SK-N-SH (cell line): Measurements from ENCODE around the gene ZBTB45. TPM values are rescaled to one million over a fixed set of nuclear protein-coding genes. Genes with fewer than 3 reads are reported as not detected.
A peak's percentile ranks its signal among the peaks of the same experiment; 100 is the strongest.

Source experiments
- CTCF ChIA-PET: fragments of 300-600, 350-600 bp; formaldehyde crosslinking; extraction: SDS; loops from one replicate; lab custom pipeline; 2021; lab: Yijun Ruan, JAX
- POLR2A ChIA-PET: fragments of 350-600 bp; sonication (Branson Sonifier 250); formaldehyde crosslinking; extraction: SDS; loops from one replicate; lab custom pipeline; 2020; ENCODE audit warnings: antibody characterized with exemption, inconsistent platforms; lab: Yijun Ruan, JAX
- DNase-seq: peaks from one replicate; pipeline ENCODE4 v3.0.0; 2012
- H2AFZ ChIP-seq: fragments of 200-600 bp; sonication (generic); 2 replicates; pipeline ENCODE4 v1.8.1; 2016; ENCODE audit warnings: antibody characterized with exemption, mild to moderate bottlenecking, low read depth
- H3F3A ChIP-seq: fragments of 200-600 bp; sonication (generic); replicated peaks from 2 replicates; pipeline ENCODE3; 2016; ENCODE audit warnings: antibody characterized with exemption, mild to moderate bottlenecking; ENCODE audit not compliant: insufficient read depth
- H3K27ac ChIP-seq, 2 experiments: fragments of 200-500 bp in 1 of 2; fragments of 200-600 bp in 1 of 2; sonication (Bioruptor generic) in 1 of 2; sonication (generic), shearing (Covaris generic) in 1 of 2; 2 replicates each; pipeline versions ENCODE4 v1.5.1 to v1.6.1; 2014 to 2016; ENCODE audit warnings: low read depth in 2 of 2, inconsistent platforms in 1 of 2, low read length in 1 of 2, mild to moderate bottlenecking in 1 of 2, mixed read lengths in 1 of 2
- H3K27me3 ChIP-seq: fragments of 200-600 bp; sonication (generic), shearing (Covaris generic); 2 replicates; pipeline ENCODE4 v1.6.1; 2016; ENCODE audit warnings: mixed run types; ENCODE audit not compliant: insufficient read depth
- H3K36me3 ChIP-seq, 2 experiments: fragments of 200-500 bp in 1 of 2; fragments of 200-600 bp in 1 of 2; sonication (Bioruptor generic) in 1 of 2; sonication (generic) in 1 of 2; replicated peaks in 1 of 2; 2 replicates each; pipeline versions ENCODE3 to v1.5.1; 2014 to 2016; ENCODE audit warnings: low read length in 1 of 2, mild to moderate bottlenecking in 1 of 2; ENCODE audit not compliant: insufficient read depth in 2 of 2, control insufficient read depth in 1 of 2
- H3K4me1 ChIP-seq, 2 experiments: fragments of 200-500 bp in 1 of 2; fragments of 200-600 bp in 1 of 2; sonication (Bioruptor generic) in 1 of 2; sonication (generic), shearing (Covaris generic) in 1 of 2; 2 replicates each; pipeline versions ENCODE4 v1.5.1 to v1.6.1; 2014 to 2016; ENCODE audit warnings: low read depth in 1 of 2, low read length in 1 of 2, mixed run types in 1 of 2; ENCODE audit not compliant: insufficient read depth in 2 of 2, control insufficient read depth in 1 of 2
- H3K4me2 ChIP-seq: fragments of 200-600 bp; sonication (generic), shearing (Covaris generic); 2 replicates; pipeline ENCODE4 v1.6.1; 2017; ENCODE audit warnings: mixed run types
- H3K4me3 ChIP-seq, 2 experiments: fragments of 200-500 bp in 1 of 2; fragments of 200-600 bp in 1 of 2; sonication (Bioruptor generic) in 1 of 2; sonication (generic), shearing (Covaris generic) in 1 of 2; 2 replicates each; pipeline versions ENCODE4 v1.5.1 to v1.8.1; 2014 to 2016; ENCODE audit warnings: low read depth in 2 of 2, inconsistent platforms in 1 of 2, low read length in 1 of 2, mild to moderate bottlenecking in 1 of 2, mixed read lengths in 1 of 2, moderate library complexity in 1 of 2
- H3K79me2 ChIP-seq: fragments of 200-600 bp; sonication (generic); 2 replicates; pipeline ENCODE4 v1.8.1; 2017; ENCODE audit warnings: mild to moderate bottlenecking; ENCODE audit not compliant: insufficient read depth
- H3K9ac ChIP-seq: fragments of 200-600 bp; sonication (generic); 2 replicates; pipeline ENCODE4 v1.6.1; 2017; ENCODE audit warnings: mixed run types
- H3K9me2 ChIP-seq: fragments of 200-600 bp; sonication (generic); 2 replicates; pipeline ENCODE4 v1.6.1; 2017; ENCODE audit warnings: mixed run types
- H3K9me3 ChIP-seq: fragments of 200-600 bp; sonication (generic); 2 replicates; pipeline ENCODE4 v1.6.1; 2017; ENCODE audit warnings: mixed run types, mild to moderate bottlenecking, moderate library complexity
- H4K20me1 ChIP-seq: fragments of 200-600 bp; sonication (generic); 2 replicates; pipeline ENCODE4 v1.6.1; 2017; ENCODE audit warnings: mild to moderate bottlenecking, mixed run types; ENCODE audit not compliant: insufficient read depth
- CHD2 ChIP-seq: fragments of 150-350 bp; IDR thresholded peaks from 2 replicates; pipeline ENCODE4 v1.6.1; 2018; ENCODE audit warnings: low read length; ENCODE audit not compliant: partially characterized antibody
- ELF1 ChIP-seq: IDR thresholded peaks from 2 replicates; pipeline ENCODE4 v1.4.0; 2012
- EZH2phosphoT487 ChIP-seq: fragments of 200-600 bp; sonication (generic); IDR thresholded peaks from 2 replicates; pipeline ENCODE4 v1.6.1; 2017; ENCODE audit warnings: low read depth, mixed run types, mild to moderate bottlenecking, antibody characterized with exemption, moderate library complexity, borderline replicate concordance
- FOXJ3 ChIP-seq: sonication (generic); formaldehyde crosslinking; IDR thresholded peaks from 2 replicates; pipeline ENCODE4 v1.5.1; 2020; ENCODE audit warnings: mild to moderate bottlenecking, missing genetic modification reagents
- FOXM1 ChIP-seq: IDR thresholded peaks from 2 replicates; pipeline ENCODE4 v1.4.0; 2012; ENCODE audit warnings: low read depth, mild to moderate bottlenecking
- GABPA ChIP-seq: IDR thresholded peaks from 2 replicates; pipeline ENCODE4 v1.4.0; 2012; ENCODE audit warnings: low read depth, mild to moderate bottlenecking
- MXI1 ChIP-seq: IDR thresholded peaks from 2 replicates; pipeline ENCODE4 v1.6.1; 2012; ENCODE audit warnings: mild to moderate bottlenecking, low read depth, low read length, improper control_type of control experiment
- NRF1 ChIP-seq: IDR thresholded peaks from 2 replicates; pipeline ENCODE4 v1.6.1; 2012; ENCODE audit warnings: low read depth, mild to moderate bottlenecking, low read length
- POLR2AphosphoS5 ChIP-seq: IDR thresholded peaks from 2 replicates; pipeline ENCODE4 v1.6.1; 2012; ENCODE audit warnings: low read depth, low read length
- TAF1 ChIP-seq: IDR thresholded peaks from 2 replicates; pipeline ENCODE4 v1.6.1; 2012; ENCODE audit warnings: low read depth, mild to moderate bottlenecking, low read length, moderate library complexity, borderline replicate concordance
- TEAD4 ChIP-seq: IDR thresholded peaks from 2 replicates; pipeline ENCODE4 v1.4.0; 2012; ENCODE audit warnings: mild to moderate bottlenecking, borderline replicate concordance; ENCODE audit not compliant: insufficient read depth
- WGBS: methylation state at CpG from one replicate; pipeline ENCODE4 v1.1.6; 2017; ENCODE audit warnings: low lambda C conversion rate; 5-methylcytosine and 5-hydroxymethylcytosine counted together
- polyA plus RNA-seq, 3 experiments: library from polyadenylated mRNA; depleted of rRNA; stranded (reverse); fragments of >200 nt; gene quantifications; 2 replicates each; pipeline ENCODE4 v1.2.3, GENCODE V29; 2012
- TF ChIP-seq, protein P1 (sequence below): IDR thresholded peaks from 2 replicates; pipeline ENCODE4 v1.4.0; 2012; ENCODE audit warnings: low read depth
- TF ChIP-seq, protein P2 (sequence below): IDR thresholded peaks from 2 replicates; pipeline ENCODE4 v1.6.1; 2012; ENCODE audit warnings: mild to moderate bottlenecking, low read depth, low read length, moderate library complexity
- TF ChIP-seq, protein P3 (sequence below): IDR thresholded peaks from 2 replicates; pipeline ENCODE4; 2012
- TF ChIP-seq, protein P4 (sequence below): IDR thresholded peaks from 2 replicates; pipeline ENCODE4 v1.4.0; 2012; ENCODE audit warnings: low read depth, borderline replicate concordance
- TF ChIP-seq, protein P5 (sequence below): fragments of 150-350 bp; IDR thresholded peaks from 2 replicates; pipeline ENCODE4 v1.6.1; 2017; ENCODE audit warnings: antibody characterized with exemption, low read length, low read depth, borderline replicate concordance

ZBTB45 gene
- polyA plus RNA-seq, 1 of the 3 experiments (the other 2 are of a cell fraction) = 11.3 TPM

DNA sequence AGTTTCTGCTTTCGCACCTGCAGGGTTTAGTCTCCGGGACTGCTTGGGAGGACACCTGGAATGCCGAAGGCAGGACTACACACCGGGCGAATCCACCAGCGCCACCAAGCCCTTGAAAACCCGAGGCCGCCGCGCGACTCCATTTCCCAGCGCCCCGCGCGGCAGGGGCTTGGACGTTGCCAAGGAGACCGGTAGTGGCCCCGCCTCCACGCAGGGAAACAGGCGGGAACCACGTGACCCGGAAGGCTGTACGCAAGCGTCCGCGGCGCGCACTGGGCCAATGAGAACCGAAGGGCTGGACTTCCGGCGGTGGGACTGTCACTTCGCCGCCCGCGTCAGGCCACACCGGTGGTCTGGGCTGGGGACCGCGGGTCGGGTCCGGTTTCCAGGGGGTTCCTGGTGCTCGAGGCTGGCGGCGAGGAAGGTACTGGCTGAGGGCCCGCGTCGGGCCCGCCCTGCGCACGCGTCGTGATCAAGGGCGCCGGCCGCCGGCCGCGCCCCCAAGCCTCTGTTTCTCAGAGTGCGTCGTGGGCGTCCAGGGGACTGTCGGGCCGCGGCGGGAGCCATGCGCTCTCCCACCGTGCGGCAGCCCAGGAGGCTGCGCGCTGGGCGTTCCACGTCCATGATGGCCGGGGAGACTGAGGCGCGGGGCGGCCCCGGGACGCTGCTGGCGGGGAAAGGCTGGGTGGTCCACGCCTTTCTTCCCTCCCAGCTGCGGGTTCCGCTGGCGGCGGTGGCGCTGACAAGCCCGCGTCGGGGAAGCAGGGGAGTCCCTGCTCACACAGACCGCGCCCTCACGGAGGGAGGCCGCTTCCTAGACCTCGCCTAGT is 52.6 kb downstream of the ZBTB45 start, which contains the start of gene ZNF324:
ZNF324 (plus strand) TSS at position 321 of the 830 bp plus-strand sequence. CDS start 2,106 bp downstream, outside the sequence.
- H3K27ac ChIP-seq = peak within 1 kb of the TSS; percentile 48 to 72; a peak in 2 of 4 replicates
- H2AFZ ChIP-seq = peak within 1 kb of the TSS; percentile 90
- H3F3A ChIP-seq = peaks cover 3% of the 10 kb centered on the region
- no peaks in the 10 kb centered on the region for H3K9me2 ChIP-seq
- peaks cover 13% of the 10 kb centered on the region; the same call in 1 of the 2 replicates for H4K20me1 ChIP-seq
- H3K4me3 ChIP-seq = peak within 1 kb of the TSS; percentile 82 to 86
- H3K4me2 ChIP-seq = peak within 1 kb of the TSS; percentile 73
- ChIA-PET POLR2A (interaction anchor here (2.0 kb wide), 1 partner anchor 16 kb away, joined by 6 read pairs; the partner anchor contains the start of gene ZNF324B), CTCF (no interaction called here)
- TF ChIP-seq FOXM1 (no peak), MXI1 (peak; percentile 93), EZH2phosphoT487 (no peak), TAF1 (peak; percentile 61; the same call in 1 of the 2 replicates), TEAD4 (no peak), GABPA (peak; percentile 80), FOXJ3 (CRISPR knock-in tag) (no peak), POLR2AphosphoS5 (peak; percentile 82), ELF1 (peak; percentile 93), NRF1 (peak; percentile 59), CHD2 (no peak)
- TF ChIP-seq, protein P1, sequence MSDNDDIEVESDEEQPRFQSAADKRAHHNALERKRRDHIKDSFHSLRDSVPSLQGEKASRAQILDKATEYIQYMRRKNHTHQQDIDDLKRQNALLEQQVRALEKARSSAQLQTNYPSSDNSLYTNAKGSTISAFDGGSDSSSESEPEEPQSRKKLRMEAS = peak; percentile 45; the same call in 1 of the 2 replicates
- TF ChIP-seq, protein P2, sequence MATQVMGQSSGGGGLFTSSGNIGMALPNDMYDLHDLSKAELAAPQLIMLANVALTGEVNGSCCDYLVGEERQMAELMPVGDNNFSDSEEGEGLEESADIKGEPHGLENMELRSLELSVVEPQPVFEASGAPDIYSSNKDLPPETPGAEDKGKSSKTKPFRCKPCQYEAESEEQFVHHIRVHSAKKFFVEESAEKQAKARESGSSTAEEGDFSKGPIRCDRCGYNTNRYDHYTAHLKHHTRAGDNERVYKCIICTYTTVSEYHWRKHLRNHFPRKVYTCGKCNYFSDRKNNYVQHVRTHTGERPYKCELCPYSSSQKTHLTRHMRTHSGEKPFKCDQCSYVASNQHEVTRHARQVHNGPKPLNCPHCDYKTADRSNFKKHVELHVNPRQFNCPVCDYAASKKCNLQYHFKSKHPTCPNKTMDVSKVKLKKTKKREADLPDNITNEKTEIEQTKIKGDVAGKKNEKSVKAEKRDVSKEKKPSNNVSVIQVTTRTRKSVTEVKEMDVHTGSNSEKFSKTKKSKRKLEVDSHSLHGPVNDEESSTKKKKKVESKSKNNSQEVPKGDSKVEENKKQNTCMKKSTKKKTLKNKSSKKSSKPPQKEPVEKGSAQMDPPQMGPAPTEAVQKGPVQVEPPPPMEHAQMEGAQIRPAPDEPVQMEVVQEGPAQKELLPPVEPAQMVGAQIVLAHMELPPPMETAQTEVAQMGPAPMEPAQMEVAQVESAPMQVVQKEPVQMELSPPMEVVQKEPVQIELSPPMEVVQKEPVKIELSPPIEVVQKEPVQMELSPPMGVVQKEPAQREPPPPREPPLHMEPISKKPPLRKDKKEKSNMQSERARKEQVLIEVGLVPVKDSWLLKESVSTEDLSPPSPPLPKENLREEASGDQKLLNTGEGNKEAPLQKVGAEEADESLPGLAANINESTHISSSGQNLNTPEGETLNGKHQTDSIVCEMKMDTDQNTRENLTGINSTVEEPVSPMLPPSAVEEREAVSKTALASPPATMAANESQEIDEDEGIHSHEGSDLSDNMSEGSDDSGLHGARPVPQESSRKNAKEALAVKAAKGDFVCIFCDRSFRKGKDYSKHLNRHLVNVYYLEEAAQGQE = no peak
- TF ChIP-seq, protein P3, sequence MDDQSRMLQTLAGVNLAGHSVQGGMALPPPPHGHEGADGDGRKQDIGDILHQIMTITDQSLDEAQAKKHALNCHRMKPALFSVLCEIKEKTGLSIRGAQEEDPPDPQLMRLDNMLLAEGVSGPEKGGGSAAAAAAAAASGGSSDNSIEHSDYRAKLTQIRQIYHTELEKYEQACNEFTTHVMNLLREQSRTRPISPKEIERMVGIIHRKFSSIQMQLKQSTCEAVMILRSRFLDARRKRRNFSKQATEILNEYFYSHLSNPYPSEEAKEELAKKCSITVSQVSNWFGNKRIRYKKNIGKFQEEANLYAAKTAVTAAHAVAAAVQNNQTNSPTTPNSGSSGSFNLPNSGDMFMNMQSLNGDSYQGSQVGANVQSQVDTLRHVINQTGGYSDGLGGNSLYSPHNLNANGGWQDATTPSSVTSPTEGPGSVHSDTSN = no peak
- TF ChIP-seq, protein P4, sequence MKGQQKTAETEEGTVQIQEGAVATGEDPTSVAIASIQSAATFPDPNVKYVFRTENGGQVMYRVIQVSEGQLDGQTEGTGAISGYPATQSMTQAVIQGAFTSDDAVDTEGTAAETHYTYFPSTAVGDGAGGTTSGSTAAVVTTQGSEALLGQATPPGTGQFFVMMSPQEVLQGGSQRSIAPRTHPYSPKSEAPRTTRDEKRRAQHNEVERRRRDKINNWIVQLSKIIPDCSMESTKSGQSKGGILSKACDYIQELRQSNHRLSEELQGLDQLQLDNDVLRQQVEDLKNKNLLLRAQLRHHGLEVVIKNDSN = peak; percentile 97
- TF ChIP-seq, protein P5, sequence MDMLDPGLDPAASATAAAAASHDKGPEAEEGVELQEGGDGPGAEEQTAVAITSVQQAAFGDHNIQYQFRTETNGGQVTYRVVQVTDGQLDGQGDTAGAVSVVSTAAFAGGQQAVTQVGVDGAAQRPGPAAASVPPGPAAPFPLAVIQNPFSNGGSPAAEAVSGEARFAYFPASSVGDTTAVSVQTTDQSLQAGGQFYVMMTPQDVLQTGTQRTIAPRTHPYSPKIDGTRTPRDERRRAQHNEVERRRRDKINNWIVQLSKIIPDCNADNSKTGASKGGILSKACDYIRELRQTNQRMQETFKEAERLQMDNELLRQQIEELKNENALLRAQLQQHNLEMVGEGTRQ = peak; percentile 78
- no peaks in the 10 kb centered on the region for H3K27me3 ChIP-seq
- 1% methylated on average over 15 of the region's 92 CpGs for WGBS
- H3K79me2 ChIP-seq = peaks cover 25% of the 10 kb centered on the region
- peaks cover 0 to 20% of the 10 kb centered on the region in 2 experiments for H3K36me3 ChIP-seq
- H3K4me1 ChIP-seq = peaks cover 0 to 12% of the 10 kb centered on the region in 2 experiments; a peak in 1 of 4 replicates
- peak within 1 kb of the TSS; percentile 79 for H3K9ac ChIP-seq
- peak; percentile 99 for DNase-seq
- no peaks in the 10 kb centered on the region for H3K9me3 ChIP-seq
